NCI-H128 (cell line): ENCODE measurements around the gene CATSPERZ.

Source experiments
- DNase-seq: peaks from one replicate; lab custom pipeline; 2025; ENCODE audit not compliant: unreplicated experiment; lab: John Stamatoyannopoulos, UW

Gene CATSPERZ

GRCh38 chr11:64339754-64340408, 39.7 kb downstream of the CATSPERZ start, which contains the start of gene CCDC88B:
Gene CCDC88B (plus strand): TSS chr11:64340204. CDS start chr11:64340267, 63 bp downstream.
- DNase-seq: no peak

- no peak for DNase-seq
Measured at GRCh38 chr11:64340671-64341335, 40.6 kb downstream of the CATSPERZ start.

GRCh38 chr11:64341429-64341828, 41.3 kb downstream of the CATSPERZ start:
- DNase-seq: no peak

- peak; percentile 28 for DNase-seq
Measured at GRCh38 chr11:64341851-64342791, 42.0 kb downstream of the CATSPERZ start.

GRCh38 chr11:64342869-64343745, 42.9 kb downstream of the CATSPERZ start:
- DNase-seq: no peak

- no peak for DNase-seq
Measured at GRCh38 chr11:64343767-64344559, 43.8 kb downstream of the CATSPERZ start.

GRCh38 chr11:64344787-64345186, 44.6 kb downstream of the CATSPERZ start:
- no peak for DNase-seq

- DNase-seq: no peak
Measured at GRCh38 chr11:64347193-64347867, 47.2 kb downstream of the CATSPERZ start.

GRCh38 chr11:64348383-64349024, 48.3 kb downstream of the CATSPERZ start:
- DNase-seq: no peak

GRCh38 chr11:64349025-64349387, 48.8 kb downstream of the CATSPERZ start:
- no peak for DNase-seq

- DNase-seq: no peak
Measured at GRCh38 chr11:64349404-64349803, 49.2 kb downstream of the CATSPERZ start.

GRCh38 chr11:64351136-64351631, 51.0 kb downstream of the CATSPERZ start:
- DNase-seq: no peak

- no peak for DNase-seq
Measured at GRCh38 chr11:64352099-64352994, 52.2 kb downstream of the CATSPERZ start.

GRCh38 chr11:64352995-64353714, 53.0 kb downstream of the CATSPERZ start:
- DNase-seq: no peak

GRCh38 chr11:64353715-64354506, 53.8 kb downstream of the CATSPERZ start:
- DNase-seq: no peak
